Kidney glomerular epithelial cell (primary cell): ENCODE data around the gene ANKS1A.
A peak's percentile ranks its signal among the peaks of the same experiment; 100 is the strongest.
"Not testable (repeated sequence)": the region's sequence is repeated elsewhere in the genome, so short reads cannot be mapped to it uniquely, and the experiment has no call there.

Source experiments
- DNase-seq: peaks from one replicate; lab custom pipeline; 2025; lab: John Stamatoyannopoulos, UW

Gene ANKS1A

DNA sequence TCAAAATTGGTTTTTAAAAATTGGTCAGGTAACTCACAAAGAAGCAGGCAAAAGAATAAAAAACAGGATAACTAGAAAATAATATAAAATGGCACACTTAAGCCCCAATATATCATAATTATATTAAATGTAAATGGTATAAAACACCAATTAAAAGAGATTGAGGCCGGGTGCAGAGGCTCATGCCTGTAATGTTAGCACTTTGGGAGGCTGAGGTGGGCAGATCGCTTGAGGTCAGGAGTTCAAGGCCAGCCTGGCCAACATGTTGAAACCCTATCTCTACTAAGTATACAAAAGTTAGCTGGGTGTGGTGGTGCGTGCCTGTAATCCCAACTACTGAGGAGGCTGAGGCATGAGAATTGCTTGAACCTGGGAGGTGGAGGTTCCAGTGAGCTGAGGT lies 216.0 kb downstream of the ANKS1A start:
- no peak for DNase-seq

DNA sequence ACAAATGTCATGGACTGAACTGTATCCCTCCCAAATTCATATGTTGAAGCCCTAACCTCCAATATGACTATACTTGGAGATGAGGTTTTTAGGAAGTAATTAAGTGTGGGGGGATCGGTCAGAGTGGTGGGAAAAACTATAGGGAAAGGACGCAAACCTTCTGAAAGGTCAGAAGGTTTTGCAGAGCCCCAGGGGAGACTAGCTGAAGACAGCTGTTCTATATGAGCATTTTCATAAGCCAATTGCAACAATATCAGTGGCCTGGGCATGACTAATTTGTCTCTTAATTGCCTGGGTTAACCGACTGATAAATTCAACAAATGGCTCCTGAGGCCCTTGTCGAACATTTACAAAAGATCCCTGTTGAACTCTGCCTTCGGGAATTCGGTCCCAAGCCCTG lies 217.0 kb downstream of the ANKS1A start:
- DNase-seq: not testable (repeated sequence)

DNA sequence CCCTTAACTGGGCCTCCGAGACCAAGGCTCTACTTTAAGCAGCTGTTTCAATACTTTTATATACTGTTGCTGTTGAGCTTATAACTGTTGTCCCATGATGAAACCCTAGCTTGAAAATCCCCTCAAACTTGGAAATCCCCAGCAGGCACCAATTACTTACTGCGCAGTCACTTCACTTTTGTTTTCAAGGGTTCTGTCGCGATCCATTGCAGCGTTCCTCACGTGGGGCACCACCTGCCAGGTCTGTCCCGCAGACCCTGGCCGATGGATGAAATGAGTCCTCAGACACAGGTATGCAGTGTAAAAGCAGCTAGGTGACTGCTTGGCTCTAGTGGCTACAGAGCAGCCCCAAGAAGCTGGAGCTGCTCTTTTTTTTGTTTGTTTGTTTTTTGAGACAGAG lies 218.2 kb downstream of the ANKS1A start:
- DNase-seq: not testable (repeated sequence)

DNA sequence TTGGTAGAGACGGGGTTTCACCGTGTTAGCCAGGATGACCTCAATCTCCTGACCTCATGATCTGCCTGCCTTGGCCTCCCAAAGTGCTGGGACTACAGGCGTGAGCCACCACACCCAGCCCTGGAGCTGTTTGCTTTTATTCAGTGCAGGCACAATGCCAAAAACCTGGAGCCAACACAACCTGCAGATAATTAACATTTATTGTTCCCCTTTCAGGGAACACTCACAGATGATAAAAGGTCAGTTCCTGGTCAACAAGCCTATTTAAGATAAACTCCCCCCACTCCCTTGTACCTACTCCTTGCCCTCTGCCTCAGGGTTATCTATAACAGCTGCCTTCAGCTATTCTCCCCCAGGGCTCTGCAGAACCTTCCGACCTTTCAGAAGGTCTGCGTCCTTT lies 218.7 kb downstream of the ANKS1A start:
- not testable (repeated sequence) for DNase-seq

DNA sequence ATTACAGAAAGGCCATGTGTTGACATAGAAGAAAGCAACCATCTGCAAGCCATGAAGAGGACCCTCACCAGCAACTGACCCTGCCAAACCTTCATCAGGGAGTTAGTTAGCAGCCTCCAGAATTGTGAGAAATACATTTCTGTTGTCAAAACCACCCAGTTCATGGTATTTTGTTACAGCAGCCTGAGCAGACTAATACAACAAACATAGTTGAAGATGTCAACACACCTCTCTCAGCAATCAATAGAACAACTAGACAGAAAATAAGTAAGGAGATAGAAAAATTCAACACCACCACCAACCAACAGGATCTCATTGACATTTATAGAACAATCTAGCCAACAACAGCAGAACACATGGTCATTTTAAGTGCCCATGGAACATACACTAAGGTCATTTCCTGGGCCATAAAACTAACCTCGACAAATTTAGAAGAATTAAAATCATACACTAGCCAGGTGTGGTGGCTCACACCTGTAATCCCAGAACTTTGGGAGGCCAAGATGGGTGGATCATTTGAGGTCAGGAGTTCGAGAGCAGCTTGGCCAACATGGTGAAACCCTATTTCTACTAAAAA lies 219.3 kb downstream of the ANKS1A start:
- no peak for DNase-seq

DNA sequence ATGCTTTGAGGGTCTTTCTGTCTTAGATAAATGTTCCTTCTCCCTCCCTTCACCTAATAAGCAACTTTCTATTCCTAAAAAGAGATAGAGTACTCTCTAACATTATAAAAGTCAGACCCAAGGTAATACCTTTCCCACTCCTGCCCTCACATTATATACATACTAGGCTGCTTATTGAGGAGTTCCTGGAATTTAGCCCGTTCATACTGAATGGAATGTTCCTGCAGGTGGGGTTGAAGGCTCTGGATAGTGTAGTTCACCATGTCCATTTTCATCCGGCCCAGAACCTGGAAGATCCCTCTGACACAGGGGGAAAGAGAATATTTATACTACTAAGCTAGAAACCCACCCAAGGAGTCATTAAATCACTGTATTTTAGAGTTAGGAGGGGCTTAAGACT lies 231.7 kb downstream of the ANKS1A start:
- DNase-seq: no peak

DNA sequence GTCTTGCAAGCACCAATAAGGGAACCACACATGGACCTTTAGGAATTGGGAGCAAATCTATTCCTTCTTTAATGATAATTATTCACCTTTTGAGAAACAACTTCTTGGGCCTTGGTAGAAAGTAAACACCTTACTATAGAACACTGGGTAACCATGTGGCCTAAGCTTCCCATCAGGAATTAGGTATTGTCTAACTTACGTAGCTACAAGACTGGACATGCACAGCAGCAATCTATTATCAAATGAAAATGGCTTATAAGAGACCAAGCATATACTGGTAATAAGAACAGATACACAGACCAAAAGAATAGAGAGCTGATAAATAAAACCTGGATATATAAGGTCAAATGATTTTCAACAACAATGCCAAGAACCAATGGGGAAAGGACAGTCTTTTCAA lies 235.3 kb downstream of the ANKS1A start:
- DNase-seq: no peak

DNA sequence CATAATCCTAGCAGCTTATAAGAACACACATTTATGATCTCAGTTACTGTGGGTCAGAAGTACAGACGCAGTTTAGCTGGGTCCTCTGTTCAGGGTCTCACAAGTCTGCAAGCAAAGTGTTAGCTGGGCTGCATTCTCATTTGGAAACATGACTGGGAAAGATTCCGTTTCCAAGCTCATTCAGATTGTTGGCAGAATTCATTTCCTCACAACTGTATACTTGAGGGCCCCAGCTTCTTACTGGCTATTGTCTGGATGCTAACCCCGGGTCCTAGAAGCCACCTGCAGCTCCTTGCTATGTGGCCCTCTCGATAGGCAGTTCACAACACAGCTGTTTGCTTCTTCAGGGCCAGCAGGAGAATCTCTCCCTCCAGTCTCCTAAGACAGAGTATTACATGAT lies 239.0 kb downstream of the ANKS1A start:
- no peak for DNase-seq

DNA sequence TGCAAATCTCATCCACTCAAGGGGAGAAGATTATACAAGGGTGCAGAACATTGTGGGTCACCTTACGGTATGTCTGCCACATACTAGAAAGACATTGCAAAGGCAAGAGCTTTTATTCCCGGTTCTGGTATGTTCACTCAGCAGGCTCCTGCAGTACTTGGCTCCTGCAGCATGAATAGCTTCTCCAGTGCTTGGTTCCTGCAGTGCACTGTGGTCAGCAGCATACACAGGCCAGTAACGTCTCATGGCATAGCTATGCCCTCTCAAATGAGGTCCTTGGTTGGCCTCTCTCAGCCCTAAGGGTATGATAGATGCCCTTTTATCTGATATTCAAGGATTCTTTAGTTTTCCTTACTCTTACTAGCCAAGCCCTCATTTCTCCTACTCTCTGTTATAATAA lies 239.4 kb downstream of the ANKS1A start:
- no peak for DNase-seq

DNA sequence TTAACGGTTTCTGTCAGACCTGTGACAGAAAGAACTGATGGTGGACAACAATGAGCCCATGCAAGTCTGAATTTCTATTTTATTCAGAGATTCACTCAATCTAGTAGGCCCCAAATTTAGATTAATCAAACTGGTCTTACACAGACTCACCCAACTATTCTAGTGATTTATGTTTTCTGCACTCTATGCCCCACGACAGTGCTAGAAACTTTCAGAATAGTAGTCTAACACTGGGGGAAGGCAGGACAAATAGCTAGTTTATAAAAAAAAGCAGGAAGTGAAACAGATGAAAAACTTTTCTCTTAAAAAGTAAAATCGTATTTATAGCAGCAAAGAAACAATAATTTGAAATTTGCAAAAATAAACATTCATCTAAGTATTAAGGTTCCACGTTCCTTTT lies 247.1 kb downstream of the ANKS1A start:
- DNase-seq: no peak

DNA sequence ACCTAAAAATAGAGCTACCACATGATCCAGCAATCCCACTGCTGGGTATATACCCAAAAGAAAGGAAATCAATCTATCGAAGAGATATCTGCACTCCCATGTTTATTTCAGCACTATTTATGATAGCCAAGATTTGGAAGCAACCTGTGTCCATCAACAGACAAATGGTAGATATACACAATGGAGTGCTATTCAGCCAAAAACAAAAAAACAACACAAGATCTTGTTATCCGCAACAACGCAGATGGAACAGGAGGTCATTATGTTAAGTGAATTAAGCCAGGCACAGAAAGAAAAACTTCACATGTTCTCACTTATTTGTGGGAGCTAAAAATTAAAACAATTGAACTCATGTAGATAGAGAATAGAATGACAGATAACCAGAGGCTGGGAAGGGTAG lies 249.1 kb downstream of the ANKS1A start:
- not testable (repeated sequence) for DNase-seq

DNA sequence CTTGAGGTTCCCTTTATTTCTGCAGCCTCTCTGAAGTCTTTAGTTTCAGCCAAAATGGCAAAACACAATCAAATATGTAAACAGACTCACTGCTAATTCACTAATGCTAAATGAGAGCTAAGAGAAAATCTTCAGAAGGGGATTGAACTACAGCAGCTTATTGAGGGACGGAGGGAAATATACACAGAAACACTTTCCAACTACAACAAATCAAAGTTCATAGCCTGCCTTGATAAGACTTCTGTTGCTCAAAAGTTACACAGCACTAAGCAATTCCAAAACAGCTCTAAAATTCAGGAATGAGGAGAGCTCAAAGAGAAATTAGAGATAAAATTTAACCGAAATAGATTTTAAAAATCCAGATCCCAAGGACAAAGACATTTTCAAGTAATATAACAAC lies 250.4 kb downstream of the ANKS1A start:
- no peak for DNase-seq

DNA sequence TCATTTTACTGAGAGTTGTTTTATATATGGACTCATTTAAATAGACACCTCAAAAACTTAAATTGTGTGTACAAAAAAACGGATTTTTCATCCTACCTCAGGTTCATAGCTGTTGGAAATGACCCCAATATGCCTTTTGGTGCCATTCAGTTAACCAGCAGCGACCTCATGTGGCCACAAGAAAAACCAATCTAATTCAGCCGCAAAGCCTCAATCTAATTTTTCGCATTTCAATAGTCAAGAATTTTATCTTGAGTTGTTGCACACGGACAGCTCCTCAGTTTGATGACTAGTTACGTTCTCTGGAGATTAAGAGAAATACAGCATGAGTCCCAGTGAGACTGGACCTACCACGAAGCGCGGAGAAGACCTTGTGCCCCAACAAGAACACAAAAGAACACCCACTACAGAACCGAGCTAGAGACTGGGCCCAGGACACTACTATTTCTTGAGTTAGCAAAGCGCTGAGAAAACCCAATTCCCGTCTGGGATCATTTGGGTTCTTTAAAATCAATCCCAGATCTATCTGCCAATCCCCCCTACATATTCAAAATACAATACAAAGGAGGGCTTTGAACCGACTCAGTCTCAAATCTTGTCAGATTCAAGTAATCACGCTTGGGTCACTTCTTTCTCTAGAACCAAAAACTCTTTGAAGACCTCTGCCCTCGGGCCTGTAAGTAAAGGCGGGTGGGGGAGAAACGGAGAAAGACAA lies 251.0 kb downstream of the ANKS1A start:
- peak; percentile 53 for DNase-seq

DNA sequence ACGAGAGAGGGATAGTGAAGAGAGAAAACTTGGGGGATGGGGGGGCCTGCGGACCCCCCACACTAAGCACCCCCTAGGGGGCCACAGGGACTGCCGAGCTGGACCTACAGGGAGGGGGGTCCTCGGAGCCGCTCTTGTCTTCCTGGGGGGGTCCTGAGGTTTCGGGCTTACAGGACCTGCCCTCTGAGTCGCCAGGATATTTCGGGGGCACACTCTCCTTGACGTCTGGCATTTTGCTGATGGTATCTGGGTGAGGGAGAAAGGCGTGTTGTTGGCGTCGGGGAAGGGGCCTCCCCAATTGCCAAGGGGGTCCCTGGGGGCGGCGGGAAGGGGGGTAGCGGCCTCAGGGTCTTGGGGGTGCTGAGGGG lies 251.6 kb downstream of the ANKS1A start:
- no peak for DNase-seq
